Retinal pigment epithelial cell (primary cell): Measurements from ENCODE around the gene CENPN.

Source experiments
- DNase-seq: peaks from one replicate; pipeline ENCODE4 v3.0.0-alpha.2; 2010; ENCODE audit warnings: low read depth
- H3K4me3 ChIP-seq: 2 replicates; pipeline ENCODE4 v1.5.1; 2011; ENCODE audit warnings: mild to moderate bottlenecking, low read length, control low read depth, moderate library complexity
- TF ChIP-seq, protein P1 (sequence below): conservative IDR thresholded peaks from 2 replicates; pipeline ENCODE4 v1.5.1; 2011; ENCODE audit warnings: low read depth, low read length, control low read depth, inconsistent platforms

CENPN gene

DNA sequence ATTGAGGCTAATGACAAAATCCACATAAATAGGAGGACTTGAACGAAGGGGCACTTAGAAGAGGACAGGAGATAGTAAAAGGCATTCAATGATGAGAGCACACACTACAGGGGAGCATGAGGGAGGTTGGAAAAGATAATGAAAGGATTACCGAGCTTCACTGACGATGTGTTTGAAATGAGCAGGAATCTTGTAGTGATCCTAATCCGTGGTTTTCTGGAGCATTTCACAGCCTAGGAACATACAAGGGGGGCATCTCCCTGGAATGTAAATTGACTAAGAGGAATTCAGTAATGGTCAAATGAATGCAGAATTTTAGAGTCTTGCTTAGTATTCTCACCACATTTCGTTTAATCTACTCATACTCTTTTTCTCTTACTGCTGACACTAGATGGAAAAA, 33.8 kb downstream of the CENPN start:
- TF ChIP-seq, protein P1, sequence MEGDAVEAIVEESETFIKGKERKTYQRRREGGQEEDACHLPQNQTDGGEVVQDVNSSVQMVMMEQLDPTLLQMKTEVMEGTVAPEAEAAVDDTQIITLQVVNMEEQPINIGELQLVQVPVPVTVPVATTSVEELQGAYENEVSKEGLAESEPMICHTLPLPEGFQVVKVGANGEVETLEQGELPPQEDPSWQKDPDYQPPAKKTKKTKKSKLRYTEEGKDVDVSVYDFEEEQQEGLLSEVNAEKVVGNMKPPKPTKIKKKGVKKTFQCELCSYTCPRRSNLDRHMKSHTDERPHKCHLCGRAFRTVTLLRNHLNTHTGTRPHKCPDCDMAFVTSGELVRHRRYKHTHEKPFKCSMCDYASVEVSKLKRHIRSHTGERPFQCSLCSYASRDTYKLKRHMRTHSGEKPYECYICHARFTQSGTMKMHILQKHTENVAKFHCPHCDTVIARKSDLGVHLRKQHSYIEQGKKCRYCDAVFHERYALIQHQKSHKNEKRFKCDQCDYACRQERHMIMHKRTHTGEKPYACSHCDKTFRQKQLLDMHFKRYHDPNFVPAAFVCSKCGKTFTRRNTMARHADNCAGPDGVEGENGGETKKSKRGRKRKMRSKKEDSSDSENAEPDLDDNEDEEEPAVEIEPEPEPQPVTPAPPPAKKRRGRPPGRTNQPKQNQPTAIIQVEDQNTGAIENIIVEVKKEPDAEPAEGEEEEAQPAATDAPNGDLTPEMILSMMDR: no peak
- H3K4me3 ChIP-seq: no peak overlapping the region
- peak; percentile 29 for DNase-seq

DNA sequence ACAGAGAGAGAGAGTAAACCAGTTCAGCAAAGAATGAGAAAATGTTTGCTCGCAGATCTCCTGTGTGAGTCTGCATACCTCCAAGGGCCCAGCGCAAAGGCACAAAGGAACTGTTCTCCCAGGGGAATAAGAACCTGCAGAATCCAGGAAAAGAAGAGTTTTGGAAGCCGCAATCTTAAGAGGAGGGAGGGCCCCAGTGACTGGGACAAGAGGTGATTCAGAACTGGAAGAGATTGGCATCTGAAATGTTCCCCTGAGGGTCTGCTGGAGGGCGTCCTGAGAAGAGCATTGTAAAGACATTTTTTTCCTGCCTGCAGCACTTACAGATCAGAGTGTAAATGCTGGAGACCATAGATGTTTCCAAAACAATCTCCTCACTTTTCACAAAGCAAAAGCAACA, 34.7 kb downstream of the CENPN start:
- TF ChIP-seq, protein P1: no peak
- H3K4me3 ChIP-seq: no peak overlapping the region
- no peak for DNase-seq

DNA sequence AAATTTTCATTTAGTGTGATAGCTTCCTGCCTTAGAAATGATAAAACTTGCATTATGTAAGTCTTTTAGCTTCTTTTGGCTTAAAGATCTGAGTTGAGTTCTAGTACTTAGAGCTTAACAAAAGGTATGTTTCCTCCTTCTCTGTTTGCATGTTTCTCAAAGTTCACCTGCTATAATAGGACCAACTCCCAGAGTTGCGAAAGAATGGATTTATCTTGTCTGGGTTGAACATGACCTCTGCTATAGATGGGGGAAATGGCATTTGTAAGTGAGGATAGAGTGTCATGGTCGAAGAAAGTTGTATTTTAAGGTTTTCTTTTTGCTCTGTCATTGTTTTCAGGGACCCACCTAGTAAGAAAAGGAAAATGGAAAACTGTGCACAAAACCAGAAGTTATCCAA, 35.8 kb downstream of the CENPN start:
- TF ChIP-seq, protein P1: no peak
- DNase-seq: no peak
- H3K4me3 ChIP-seq: no peak overlapping the region

DNA sequence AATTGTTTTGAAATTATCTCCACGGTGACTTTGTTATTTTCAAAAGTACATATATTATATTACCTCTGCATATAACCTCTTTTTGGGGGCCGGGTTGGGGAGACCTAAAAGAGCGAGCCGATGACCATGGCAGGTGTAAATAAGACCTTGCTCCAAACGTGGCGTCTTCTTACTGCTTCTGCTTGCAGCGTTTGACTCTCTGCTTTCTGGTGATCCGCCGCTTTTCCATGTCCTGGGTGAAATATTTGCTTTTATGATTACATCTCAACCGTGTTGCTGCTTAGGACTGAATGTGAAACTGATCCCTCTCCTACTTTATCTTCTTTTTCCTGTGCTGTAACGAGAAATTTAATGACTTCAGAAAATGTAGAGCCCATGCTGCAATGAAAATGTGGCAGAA, 46.7 kb downstream of the CENPN start:
- no peak for DNase-seq
- TF ChIP-seq, protein P1: no peak
- no peak overlapping the region for H3K4me3 ChIP-seq

DNA sequence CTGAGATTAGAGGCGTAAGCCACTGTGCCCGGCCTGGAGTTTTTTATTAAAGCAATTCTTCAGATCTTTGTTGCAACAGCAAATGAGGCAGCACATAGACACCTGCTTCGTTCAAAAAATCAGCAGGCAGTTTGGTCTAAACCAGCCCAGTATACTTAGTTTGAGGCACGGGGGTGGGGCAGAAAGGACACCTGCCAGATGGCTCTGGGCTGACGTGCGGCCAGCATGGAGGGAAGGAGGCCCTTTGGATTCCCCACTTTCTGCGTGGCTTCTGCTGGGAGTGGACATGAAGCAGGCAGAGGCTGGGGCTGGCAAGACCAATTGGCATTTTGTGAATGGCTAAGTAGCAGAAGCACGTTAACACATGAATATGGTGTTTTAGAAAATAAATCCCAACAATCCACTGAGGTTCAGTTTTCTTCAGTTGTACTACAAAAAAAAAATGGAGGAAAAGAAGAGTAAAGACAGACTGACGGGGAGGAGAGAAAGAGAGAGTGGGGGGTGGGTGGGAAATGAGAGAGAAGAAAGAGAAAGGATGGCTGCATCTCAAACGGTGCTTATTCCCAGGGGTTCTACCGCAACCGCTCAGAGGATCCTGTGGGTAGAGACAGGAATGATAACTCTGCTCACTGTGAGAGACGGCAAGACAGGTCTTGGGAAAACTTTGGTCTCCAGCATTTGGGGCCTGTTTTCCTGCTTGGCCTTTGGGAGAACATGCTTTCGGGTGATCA, 53.7 kb downstream of the CENPN start:
- TF ChIP-seq, protein P1: no peak
- no peak for DNase-seq

DNA sequence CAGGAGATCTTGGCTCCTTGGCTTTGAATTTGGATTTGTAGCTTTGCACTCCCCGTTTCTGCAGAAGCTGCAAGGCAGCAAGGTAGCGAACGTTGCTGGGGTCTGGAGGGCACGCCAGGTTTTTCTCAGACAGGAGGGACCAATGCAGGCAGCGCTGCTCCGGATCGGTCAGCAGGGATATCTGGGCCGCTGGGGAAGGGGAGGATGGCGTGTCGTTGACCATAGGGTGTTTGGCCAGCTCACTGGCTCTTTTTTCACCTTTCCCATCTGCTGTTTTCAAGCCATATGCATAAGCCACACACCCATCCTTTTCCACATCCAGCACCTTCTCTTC, 54.3 kb downstream of the CENPN start:
- no peak overlapping the region for H3K4me3 ChIP-seq
- no peak for DNase-seq
- TF ChIP-seq, protein P1: no peak

More for the DNA sequence above, 53.7 kb downstream of the CENPN start:
- H3K4me3 ChIP-seq: no peak overlapping the region

DNA sequence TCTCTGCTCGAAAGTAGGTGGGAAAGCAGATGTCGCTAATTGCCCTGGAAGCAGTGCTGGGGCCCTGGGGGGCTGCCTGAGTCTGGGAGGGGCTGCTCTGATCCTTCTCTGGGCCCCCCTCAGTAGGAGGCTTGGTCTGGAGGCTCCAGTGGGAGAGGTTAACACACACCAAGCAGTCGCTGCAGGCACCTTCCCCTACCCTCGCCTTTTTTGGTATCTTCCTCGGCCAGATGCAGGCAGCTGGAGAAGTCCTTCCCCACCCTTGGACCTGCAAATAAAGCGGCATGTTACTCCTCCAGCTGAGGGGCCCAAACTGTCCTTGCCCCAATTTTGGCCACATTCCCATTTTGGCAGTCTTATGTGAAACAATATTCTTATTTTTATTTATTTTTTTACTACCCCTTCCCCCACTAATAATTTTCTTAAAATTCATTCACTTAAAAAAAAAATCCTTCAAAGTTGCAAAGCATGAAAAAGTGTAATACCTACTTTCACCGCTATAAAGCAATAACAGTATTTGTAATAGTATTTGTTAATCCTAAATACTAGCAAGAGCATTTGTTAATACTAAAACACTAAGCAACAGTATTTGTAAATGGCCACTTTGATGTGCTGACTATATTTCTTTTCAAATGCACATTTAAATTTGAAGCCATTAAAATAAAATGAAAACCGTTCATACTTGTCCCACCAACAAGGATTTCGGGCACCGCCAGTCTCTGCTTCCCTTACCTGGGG, 55.0 kb downstream of the CENPN start:
- H3K4me3 ChIP-seq: no peak overlapping the region
- TF ChIP-seq, protein P1: no peak
- DNase-seq: no peak
